ENCODE data around the gene TMIE. TPM values are rescaled to one million over a fixed set of nuclear protein-coding genes. Genes with fewer than 3 reads are reported as not detected.

The TMIE gene
- total and polyA plus RNA-seq, 2 of the 8 experiments (the other 6 are each of a cell fraction or from before 2014, with no cell fraction given) = 0.45 to 0.67 TPM

DNA sequence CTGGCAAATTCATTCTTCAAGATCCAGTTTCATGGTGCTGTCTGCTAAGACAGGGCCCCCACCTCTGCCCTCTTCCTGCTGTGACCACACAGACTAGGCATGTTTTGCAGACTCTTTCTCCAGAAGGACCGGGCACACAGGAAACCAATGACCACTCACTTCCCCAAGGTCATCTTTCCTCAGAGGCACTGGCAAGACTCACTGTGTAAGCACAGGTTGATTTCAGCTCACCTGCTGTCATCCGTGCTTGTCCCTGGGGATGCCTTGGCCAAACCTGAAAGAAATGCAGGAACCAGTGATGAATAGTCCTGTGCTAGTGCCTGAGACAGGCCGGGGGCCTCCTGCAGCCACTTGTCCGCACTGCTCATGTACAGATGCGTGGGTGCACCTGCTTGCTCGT, 41.2 kb upstream of the TMIE start:
- peak overlapping the region; percentile 9; the same call in 1 of the 2 replicates for H2BK5ac ChIP-seq (ENCODE audit: low read depth, low read length)
- H4K8ac ChIP-seq (ENCODE audit: extremely low read depth, insufficient read depth, low read length) = no peak overlapping the region
- no peaks in the 10 kb centered on the region for H3K79me1 ChIP-seq (ENCODE audit: low read depth, low read length)
- ChIA-PET CTCF (ENCODE audit: partially characterized antibody) (interaction anchor here (1.3 to 5.7 kb wide), 10 partner anchors 11 to 210 kb away, joined by 4 to 41 read pairs (median 6); no protein-coding TSS in a partner anchor), POLR2A (ENCODE audit: partially characterized antibody) (interaction anchor here (0.9 to 4.2 kb wide), 3 partner anchors 17 to 170 kb away, joined by 3 to 23 read pairs (median 3); no protein-coding TSS in a partner anchor)
- peak overlapping the region; percentile 89; the same call in 1 of the 2 replicates for H2BK12ac ChIP-seq (ENCODE audit: low read depth, low read length)
- 81% methylated on average over 6 of the region's 6 CpGs; no CpG with 5 or more reads in 1 of the 2 experiments for WGBS, 2 experiments (ENCODE audit: extremely low coverage in 1 of 2, insufficient coverage in 1 of 2, insufficient read length in 1 of 2, insufficient replicate concordance in 2 of 2, low coverage in 1 of 2, low lambda C conversion rate in 2 of 2, missing lambda C conversion rate in 1 of 2)
- no peak overlapping the region for H2AFZ ChIP-seq (ENCODE audit: low read length)
- H2BK15ac ChIP-seq (ENCODE audit: low read length) = 0 out of 2 replicates have a peak overlapping the region, but pooled peaks have one; percentile 36
- H3K4ac ChIP-seq (replicated peaks; ENCODE audit: insufficient read length, low read depth, low read length) = no peak overlapping the region
- no peak overlapping the region for H3K4me2 ChIP-seq (ENCODE audit: insufficient read depth in 1 of 2, low read depth in 2 of 2, low read length in 2 of 2)
- H3K4me3 ChIP-seq (ENCODE audit: extremely low read depth in 1 of 4, insufficient read depth in 2 of 4, low read depth in 3 of 4, low read length in 4 of 4) = no peak overlapping the region
- H3K9ac ChIP-seq (replicated peaks in 1 of 4; ENCODE audit: extremely low read depth in 1 of 4, low read depth in 3 of 4, low read length in 3 of 4) = no peak overlapping the region
- H3K4me1 ChIP-seq (replicated peaks in 1 of 4; ENCODE audit: control insufficient read depth in 3 of 4, insufficient read depth in 4 of 4, low read length in 3 of 4) = peaks cover 22 to 45% (median 36%) of the 10 kb centered on the region in 4 experiments
- H4K20me1 ChIP-seq (replicated peaks in 1 of 2; ENCODE audit: control insufficient read depth in 1 of 2, insufficient read depth in 2 of 2, low read length in 2 of 2) = no peaks in the 10 kb centered on the region
- DNase-seq (ENCODE audit: low read depth in 1 of 2, low spot score in 2 of 2) (peak in 1 of 2 experiments; percentile 47), FAIRE-seq (no peak)
- no peak overlapping the region for H3K23ac ChIP-seq (ENCODE audit: insufficient read length)
- H4K91ac ChIP-seq (replicated peaks; ENCODE audit: insufficient read length, low read length) = no peak overlapping the region
- no peaks in the 10 kb centered on the region; a peak in 1 of 7 replicates for H3K27me3 ChIP-seq (replicated peaks in 1 of 4; ENCODE audit: control insufficient read depth in 3 of 4, extremely low read depth in 1 of 4, insufficient read depth in 3 of 4, low read length in 3 of 4)
- H2BK120ac ChIP-seq (replicated peaks; ENCODE audit: low read depth, low read length) = no peak overlapping the region
- no peak overlapping the region for H3K27ac ChIP-seq (ENCODE audit: low read depth, low read length)
- no peaks in the 10 kb centered on the region for H3K9me3 ChIP-seq (ENCODE audit: insufficient read depth in 2 of 2, low read depth in 1 of 2, low read length in 1 of 2)
- H3K56ac ChIP-seq (replicated peaks; ENCODE audit: insufficient read length, low read depth, low read length) = no peak overlapping the region
- no peaks in the 10 kb centered on the region for H3K79me2 ChIP-seq (ENCODE audit: control insufficient read depth in 1 of 2, insufficient read depth in 2 of 2, low read length in 2 of 2)
- H3K18ac ChIP-seq (ENCODE audit: extremely low read depth, low read length) = no peak overlapping the region; the same call in 1 of the 2 replicates
- 0 out of 2 replicates have a peak overlapping the region, but pooled peaks have one; percentile 8 for H2AK5ac ChIP-seq (ENCODE audit: low read depth, low read length)
- peak overlapping the region; percentile 87 for H2BK20ac ChIP-seq (ENCODE audit: low read length)
- H3K36me3 ChIP-seq (ENCODE audit: control insufficient read depth in 2 of 4, insufficient read depth in 4 of 4, low read length in 3 of 4) = no peaks in the 10 kb centered on the region
- H3K23me2 ChIP-seq (ENCODE audit: low read depth, low read length) = no peaks in the 10 kb centered on the region
- H3K14ac ChIP-seq (ENCODE audit: insufficient read length) = no peak overlapping the region
- no peak overlapping the region for H4K5ac ChIP-seq (ENCODE audit: insufficient read length, low read depth, low read length)
- TF ChIP-seq RAD21 (IDR thresholded peaks at IDR 0.05 in 1 of 2, conservative IDR thresholded peaks at IDR 0.05 in 1 of 2; ENCODE audit: low read depth in 2 of 2, low read length in 2 of 2) (no peak), SIRT6 (IDR thresholded peaks at IDR 0.05; ENCODE audit: low read length) (no peak), SP2 (IDR thresholded peaks at IDR 0.05; ENCODE audit: low read length) (no peak), SIN3A (conservative IDR thresholded peaks at IDR 0.05 in 1 of 2, IDR thresholded peaks at IDR 0.05 in 1 of 2; ENCODE audit: low read depth in 1 of 2, low read length in 2 of 2) (no peak), SUZ12 (IDR thresholded peaks at IDR 0.05; ENCODE audit: low read length) (no peak), NRF1 (IDR thresholded peaks at IDR 0.05; ENCODE audit: low read depth, low read length) (no peak), BRCA1 (IDR thresholded peaks at IDR 0.05; ENCODE audit: low read depth, low read length) (no peak), EZH2 (IDR thresholded peaks at IDR 0.05; ENCODE audit: low read depth, low read length, severe bottlenecking) (no peak), EGR1 (IDR thresholded peaks at IDR 0.05; ENCODE audit: borderline replicate concordance, low read depth, low read length) (no peak), YY1 (IDR thresholded peaks at IDR 0.05; ENCODE audit: low read depth, low read length) (no peak), CBX5 (IDR thresholded peaks at IDR 0.05; ENCODE audit: low read depth, low read length) (no peak), GABPA (IDR thresholded peaks at IDR 0.05; ENCODE audit: borderline replicate concordance, insufficient read depth, low read length) (no peak), TEAD4 (IDR thresholded peaks at IDR 0.05; ENCODE audit: low read depth, low read length) (no peak)
